Adrenal gland (tissue), 12 donors: Measurements from ENCODE around the gene STAM. TPM values are rescaled to one million over a fixed set of nuclear protein-coding genes. Genes with fewer than 3 reads are reported as not detected.

Experiments used
- DNase-seq, 7 donors: peaks; one replicate each; pipeline ENCODE4 v3.0.0-alpha.2; 2019 to 2020
- H3K27ac ChIP-seq, 5 donors: fragments of 200-600 bp; sonication (generic) in 4 of 5; 1 replicate in 3 of 5; 2 replicates in 2 of 5; pipeline versions ENCODE4 v1.5.1 to v1.8.0; 2016 to 2020; ENCODE audit warnings: mild to moderate bottlenecking in 1 of 5
- H3K27me3 ChIP-seq: fragments of 200-600 bp; 2 replicates; pipeline ENCODE4 v1.8.0; 2021
- H3K36me3 ChIP-seq, 2 donors: fragments of 200-600 bp; replicated peaks in 1 of 2; 1 replicate in 1 of 2; 2 replicates in 1 of 2; pipeline versions ENCODE4 v1.5.1 to v1.8.0; 2018 to 2022
- H3K4me1 ChIP-seq, 2 donors: fragments of 200-600 bp; replicated peaks in 1 of 2; 1 replicate in 1 of 2; 2 replicates in 1 of 2; pipeline versions ENCODE4 v1.5.1 to v1.8.0; 2018 to 2021
- H3K4me3 ChIP-seq, 4 donors: fragments of 200-600 bp; sonication (generic) in 3 of 4; one replicate each; pipeline ENCODE4 v1.5.1; 2016 to 2018
- H3K9me3 ChIP-seq, 3 donors: fragments of 200-600 bp; sonication (generic) in 1 of 3; replicated peaks in 1 of 3; 1 replicate in 2 of 3; 2 replicates in 1 of 3; pipeline versions ENCODE4 v1.5.1 to v1.8.0; 2016 to 2021
- CTCF ChIP-seq, 6 experiments: fragments of 450-650 bp in 4 of 6; fragments of 200-600 bp in 2 of 6; sonication (generic) in 1 of 6; IDR thresholded peaks; 1 replicate in 5 of 6; 2 replicates in 1 of 6; pipeline versions ENCODE4 v1.5.1 to v1.8.0; 2016 to 2021; ENCODE audit warnings: antibody characterized with exemption in 6 of 6, mild to moderate bottlenecking in 2 of 6, moderate library complexity in 1 of 6
- POLR2A ChIP-seq, 2 donors: fragments of 450-650 bp; IDR thresholded peaks; one replicate each; pipeline ENCODE4 v1.6.1; 2017; ENCODE audit warnings: antibody characterized with exemption in 2 of 2, mild to moderate bottlenecking in 2 of 2, moderate library complexity in 1 of 2
- WGBS, 4 donors: extraction: QIAGEN DNeasy Blood & Tissue Kit in 2 of 4; methylation state at CpG; one replicate each; pipeline versions ENCODE4 v1.1.5 to v1.1.7; 2013 to 2017; 5-methylcytosine and 5-hydroxymethylcytosine counted together
- intact Hi-C, 2 donors: fragments of 100-400 bp; cut with DNase I; formaldehyde crosslinking; loops; one replicate each; pipeline versions ENCODE4 v1.14.1 to v1.15.0; 2022 to 2023
- polyA plus RNA-seq, 3 donors: library from polyadenylated mRNA; stranded (reverse); fragments of 200-250 nt in 2 of 3; fragments of 350-450 nt in 1 of 3; fragmentation: Illumina TruSeq in 1 of 3; extraction: RNeasy Lipid Tissue Mini Kit (QIAGEN cat#74804) in 1 of 3; gene quantifications; one replicate each; pipeline ENCODE4 v1.2.3, GENCODE V29; 2013 to 2014
- total RNA-seq, 9 donors: library from RNA; depleted of rRNA in 4 of 9; stranded (reverse); fragments of >200 nt in 4 of 9; fragments of 120-200 nt in 1 of 9; fragmentation: NEBNext Ultra II Directional in 1 of 9; extraction: Animal tissue kit (Norgen Biotek cat#: 25700) in 1 of 9; gene quantifications; one replicate each; pipeline versions ENCODE4 v1.1.0 to v1.2.4, GENCODE V29; 2013 to 2023
- donor health status: healthy with polysubstance abuse.
- donor health status: Bipolar disorder and iron deficiency.
- donor health status: DM: yes; HTN: yes; CAD: no.
- donor health status: DM: no; HTN: no; CAD: no.
- donor health status: DM: no; HTN: no; CAD: no.
- donor health status: DM: yes; HTN: yes; CAD: no.

The STAM gene
- total and polyA plus RNA-seq, 12 donors = 10.3 to 58.4 (median 27.0) TPM

DNA sequence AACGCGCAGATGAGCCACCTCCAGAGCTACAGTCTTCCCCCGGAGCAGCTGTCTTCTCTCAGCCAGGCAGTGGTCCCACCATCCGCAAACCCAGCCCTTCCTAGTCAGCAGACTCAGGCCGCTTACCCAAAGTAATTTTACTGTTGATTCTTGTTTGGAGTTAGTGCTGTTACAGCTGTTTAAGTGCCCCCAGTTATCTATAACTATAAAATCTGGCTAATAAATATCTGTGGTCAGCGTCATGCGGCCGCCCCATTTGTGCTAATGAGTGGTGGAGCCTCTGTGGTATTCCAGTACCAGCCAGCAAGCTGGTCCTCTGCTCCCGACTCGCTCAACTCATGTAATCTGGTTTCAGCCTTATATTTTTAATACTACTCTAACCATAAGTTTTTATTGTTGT, 64.9 kb downstream of the STAM start:
- no peak for TF ChIP-seq POLR2A (IDR thresholded peaks at IDR 0.05)
- TF ChIP-seq CTCF (IDR thresholded peaks at IDR 0.05) = no peak
- Histone ChIP-seq H3K4me1 (peaks cover 0 to 6% of the 10 kb centered on the region in 2 donors), H3K36me3 (peaks cover 0 to 41% of the 10 kb centered on the region in 2 donors), H3K4me3 (no peak overlapping the region), H3K9me3 (no peaks in the 10 kb centered on the region), H3K27ac (no peak overlapping the region), H3K27me3 (no peaks in the 10 kb centered on the region)
- no peak for DNase-seq
- intact Hi-C loops = no loop called here
- 94 to 98% (median 97%) methylated on average over 10 of the region's 10 CpGs for WGBS, 4 donors

GRCh38 chr10:17709492-17709891, 65.5 kb downstream of the STAM start:
- peaks cover 0 to 41% of the 10 kb centered on the region in 2 donors for H3K36me3 ChIP-seq
- H3K4me3 ChIP-seq = no peak overlapping the region
- WGBS, 4 donors = 90 to 96% (median 93%) methylated on average over 5 of the region's 5 CpGs
- no peak overlapping the region for H3K27ac ChIP-seq
- DNase-seq = no peak
- no peaks in the 10 kb centered on the region for H3K9me3 ChIP-seq
- H3K4me1 ChIP-seq = peaks cover 0 to 6% of the 10 kb centered on the region in 2 donors
- intact Hi-C loops = no loop called here
- no peaks in the 10 kb centered on the region for H3K27me3 ChIP-seq
- no peak for TF ChIP-seq POLR2A (IDR thresholded peaks at IDR 0.05)
- no peak for TF ChIP-seq CTCF (IDR thresholded peaks at IDR 0.05)

- Histone ChIP-seq H3K4me3 (no peak overlapping the region), H3K9me3 (no peaks in the 10 kb centered on the region), H3K36me3 (peaks cover 0 to 44% of the 10 kb centered on the region in 2 donors), H3K27ac (no peak overlapping the region), H3K4me1 (peaks cover 0 to 6% of the 10 kb centered on the region in 2 donors), H3K27me3 (no peaks in the 10 kb centered on the region)
- 78 to 84% (median 83%) methylated on average over 4 of the region's 4 CpGs for WGBS, 4 donors
- intact Hi-C loops = no loop called here
- TF ChIP-seq CTCF (IDR thresholded peaks at IDR 0.05) (no peak), POLR2A (IDR thresholded peaks at IDR 0.05) (no peak)
- DNase-seq = no peak
Observed at GRCh38 chr10:17710181-17710580, 66.2 kb downstream of the STAM start.

DNA sequence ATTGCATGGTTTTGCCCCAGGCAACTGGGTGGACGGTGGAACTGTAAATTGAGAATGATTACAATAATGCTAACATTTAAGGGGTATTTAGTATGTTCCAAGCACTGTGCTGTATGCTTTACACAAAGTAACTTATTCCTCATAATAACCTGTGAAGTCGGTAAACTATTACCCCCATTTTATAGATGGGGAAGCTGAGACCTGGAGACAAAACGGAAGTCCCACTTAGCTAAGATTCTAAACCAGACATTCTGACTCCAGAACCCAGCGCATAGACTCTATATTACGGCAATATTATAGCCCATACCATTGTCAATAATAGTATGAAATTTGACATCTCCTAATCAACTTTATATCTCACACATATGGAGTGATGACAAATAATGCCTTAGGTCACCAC, 68.1 kb downstream of the STAM start:
- Histone ChIP-seq H3K4me3 (no peak overlapping the region), H3K9me3 (no peaks in the 10 kb centered on the region), H3K27ac (no peak overlapping the region), H3K27me3 (no peaks in the 10 kb centered on the region), H3K36me3 (peaks cover 0 to 34% of the 10 kb centered on the region in 2 donors), H3K4me1 (peaks cover 0 to 6% of the 10 kb centered on the region in 2 donors)
- TF ChIP-seq CTCF (IDR thresholded peaks at IDR 0.05) = no peak
- no peak for TF ChIP-seq POLR2A (IDR thresholded peaks at IDR 0.05)
- WGBS, 4 donors = 91 to 98% (median 95%) methylated on average over 5 of the region's 5 CpGs
- intact Hi-C loops = no loop called here
- no peak for DNase-seq
